ENCODE results near the gene E2F4. TPM values are rescaled to one million over a fixed set of nuclear protein-coding genes. Genes with fewer than 3 reads are reported as not detected.

The E2F4 gene
- total and polyA plus RNA-seq, 2 of the 8 experiments (the other 6 are each of a cell fraction or from before 2014, with no cell fraction given) = 79.9 to 157 TPM

- no peak overlapping the region for H2AFZ ChIP-seq (ENCODE audit: low read length)
- no peaks in the 10 kb centered on the region for H3K9me3 ChIP-seq (ENCODE audit: insufficient read depth in 2 of 2, low read depth in 1 of 2, low read length in 1 of 2)
- H4K5ac ChIP-seq (ENCODE audit: insufficient read length, low read depth, low read length) = no peak overlapping the region
- no peaks in the 10 kb centered on the region for H3K27me3 ChIP-seq (replicated peaks in 1 of 4; ENCODE audit: control insufficient read depth in 3 of 4, extremely low read depth in 1 of 4, insufficient read depth in 3 of 4, low read length in 3 of 4)
- no peak overlapping the region for H2BK20ac ChIP-seq (ENCODE audit: low read length)
- H2BK12ac ChIP-seq (ENCODE audit: low read depth, low read length) = 0 out of 2 replicates have a peak overlapping the region, but pooled peaks have one; percentile 27
- no peak overlapping the region for H4K91ac ChIP-seq (replicated peaks; ENCODE audit: insufficient read length, low read length)
- ChIA-PET POLR2A (ENCODE audit: partially characterized antibody) (interaction anchor here (1.4 to 11.2 kb wide), 5 partner anchors 9 to 37 kb away, joined by 3 to 111 read pairs (median 3); partner anchors contain the start of genes FHOD1, SLC9A5 and TMEM208), CTCF (ENCODE audit: partially characterized antibody) (interaction anchor here (0.7 to 4.6 kb wide), 6 partner anchors 10 to 90 kb away, joined by 3 to 23 read pairs (median 6); partner anchors contain the start of genes ELMO3, FHOD1, KCTD19 and LRRC36)
- H4K8ac ChIP-seq (ENCODE audit: extremely low read depth, insufficient read depth, low read length) = peak overlapping the region; percentile 29
- no peak overlapping the region; a peak in 1 of 7 replicates for H3K9ac ChIP-seq (replicated peaks in 1 of 4; ENCODE audit: extremely low read depth in 1 of 4, low read depth in 3 of 4, low read length in 3 of 4)
- no peak overlapping the region for H2BK120ac ChIP-seq (replicated peaks; ENCODE audit: low read depth, low read length)
- H3K56ac ChIP-seq (replicated peaks; ENCODE audit: insufficient read length, low read depth, low read length) = no peak overlapping the region
- no peak overlapping the region for H3K4me3 ChIP-seq (ENCODE audit: extremely low read depth in 1 of 4, insufficient read depth in 2 of 4, low read depth in 3 of 4, low read length in 4 of 4)
- no peak overlapping the region for H3K14ac ChIP-seq (ENCODE audit: insufficient read length)
- no peak overlapping the region for H2AK5ac ChIP-seq (ENCODE audit: low read depth, low read length)
- DNase-seq (ENCODE audit: low read depth in 1 of 2, low spot score in 2 of 2) (peak; percentile 77 to 98), FAIRE-seq (no peak)
- no peaks in the 10 kb centered on the region for H3K23me2 ChIP-seq (ENCODE audit: low read depth, low read length)
- H3K4me2 ChIP-seq (ENCODE audit: insufficient read depth in 1 of 2, low read depth in 2 of 2, low read length in 2 of 2) = peak overlapping the region in 1 of 2 experiments; percentile 17; a peak in 1 of 4 replicates
- H3K18ac ChIP-seq (ENCODE audit: extremely low read depth, low read length) = no peak overlapping the region
- no peak overlapping the region for H3K27ac ChIP-seq (ENCODE audit: low read depth, low read length)
- no peak overlapping the region for H3K23ac ChIP-seq (ENCODE audit: insufficient read length)
- no peak for TF ChIP-seq USF2 (IDR thresholded peaks at IDR 0.05; ENCODE audit: low read length)
- TF ChIP-seq SP1 (IDR thresholded peaks at IDR 0.05; ENCODE audit: low read depth, low read length) = peak; percentile 29; the same call in 1 of the 2 replicates
- no peak for TF ChIP-seq TAF1 (IDR thresholded peaks at IDR 0.05; ENCODE audit: low read depth, low read length)
- 0 out of 2 replicates have a peak, but pooled peaks have one; percentile 17 for TF ChIP-seq TBP (IDR thresholded peaks at IDR 0.05; ENCODE audit: low read depth, low read length)
- no peak overlapping the region for H3K4ac ChIP-seq (replicated peaks; ENCODE audit: insufficient read length, low read depth, low read length)
- WGBS, 2 experiments (ENCODE audit: extremely low coverage in 1 of 2, insufficient coverage in 1 of 2, insufficient read length in 1 of 2, insufficient replicate concordance in 2 of 2, low coverage in 1 of 2, low lambda C conversion rate in 2 of 2, missing lambda C conversion rate in 1 of 2) = 83% methylated on average over 39 of the region's 50 CpGs; no CpG with 5 or more reads in 1 of the 2 experiments
- peaks cover 5 to 21% (median 14%) of the 10 kb centered on the region in 4 experiments; a peak in 5 of 8 replicates for H3K36me3 ChIP-seq (ENCODE audit: control insufficient read depth in 2 of 4, insufficient read depth in 4 of 4, low read length in 3 of 4)
- no peak overlapping the region for H2BK15ac ChIP-seq (ENCODE audit: low read length)
- no peaks in the 10 kb centered on the region for H3K79me2 ChIP-seq (ENCODE audit: control insufficient read depth in 1 of 2, insufficient read depth in 2 of 2, low read length in 2 of 2)
- peaks cover 3 to 8% (median 7%) of the 10 kb centered on the region in 4 experiments; a peak in 6 of 7 replicates for H3K4me1 ChIP-seq (replicated peaks in 1 of 4; ENCODE audit: control insufficient read depth in 3 of 4, insufficient read depth in 4 of 4, low read length in 3 of 4)
- H4K20me1 ChIP-seq (replicated peaks in 1 of 2; ENCODE audit: control insufficient read depth in 1 of 2, insufficient read depth in 2 of 2, low read length in 2 of 2) = peaks cover 0 to 12% of the 10 kb centered on the region in 2 experiments
- H3K79me1 ChIP-seq (ENCODE audit: low read depth, low read length) = peaks cover 8% of the 10 kb centered on the region
- peak overlapping the region; percentile 66; the same call in 1 of the 2 replicates for H2BK5ac ChIP-seq (ENCODE audit: low read depth, low read length)
Measured at GRCh38 chr16:67236563-67237395, 44.8 kb downstream of the E2F4 start.
